GM12801 (cell line): ENCODE data around the gene TMED1.

Experiments
- CTCF ChIP-seq: IDR thresholded peaks from one replicate; pipeline ENCODE4 v1.5.1; 2011; ENCODE audit warnings: control low read depth; ENCODE audit not compliant: insufficient read length; ENCODE audit errors: extremely low read depth

Gene TMED1

GRCh38 chr19:10831987-10832938 is 3.7 kb downstream of the TMED1 start:
- no peak for TF ChIP-seq CTCF

GRCh38 chr19:10830931-10831779 is 4.9 kb downstream of the TMED1 start:
- TF ChIP-seq CTCF = no peak

- TF ChIP-seq CTCF = no peak
These were observed 5.6 kb downstream of the TMED1 start for GRCh38 chr19:10830370-10830769.

- TF ChIP-seq CTCF = no peak
These were observed 6.0 kb downstream of the TMED1 start for GRCh38 chr19:10829967-10830366.

- no peak for TF ChIP-seq CTCF
These were observed 6.8 kb downstream of the TMED1 start for GRCh38 chr19:10828981-10829821.

- no peak for TF ChIP-seq CTCF
These were observed 9.2 kb downstream of the TMED1 start for GRCh38 chr19:10826846-10827245.
